Neuronal stem cell (in vitro differentiated cells): ENCODE measurements around the gene RAD51B.

Experiments
- DNase-seq: peaks from one replicate; pipeline ENCODE4 v3.0.0-alpha.2; 2013; ENCODE audit warnings: low spot score
- H2AFZ ChIP-seq: one replicate; pipeline ENCODE4 v1.6.1; 2013; ENCODE audit warnings: mild to moderate bottlenecking, low read length, inconsistent platforms
- H2AK5ac ChIP-seq: 2 replicates; pipeline ENCODE4 v1.6.1; 2013; ENCODE audit warnings: low read depth, mild to moderate bottlenecking, inconsistent platforms, low read length, moderate library complexity, mixed read lengths
- H2BK120ac ChIP-seq: 2 replicates; pipeline ENCODE4 v1.6.1; 2013; ENCODE audit warnings: low read depth, mild to moderate bottlenecking, inconsistent platforms, low read length, moderate library complexity, mixed read lengths
- H2BK12ac ChIP-seq: one replicate; pipeline ENCODE4 v1.6.1; 2013; ENCODE audit warnings: low read length, inconsistent platforms
- H2BK15ac ChIP-seq: 2 replicates; pipeline ENCODE4 v1.6.1; 2013; ENCODE audit warnings: mild to moderate bottlenecking, low read length, inconsistent platforms, mixed read lengths
- H2BK5ac ChIP-seq: one replicate; pipeline ENCODE4 v1.6.1; 2013; ENCODE audit warnings: inconsistent platforms, mild to moderate bottlenecking, low read length, moderate library complexity
- H3K14ac ChIP-seq: one replicate; pipeline ENCODE4 v1.6.1; 2013; ENCODE audit warnings: low read length, inconsistent platforms
- H3K18ac ChIP-seq: 2 replicates; pipeline ENCODE4 v1.6.1; 2013; ENCODE audit warnings: low read length, inconsistent platforms
- H3K23ac ChIP-seq: 2 replicates; pipeline ENCODE4 v1.6.1; 2013; ENCODE audit warnings: low read depth, mild to moderate bottlenecking, mixed read lengths, low read length, inconsistent platforms; ENCODE audit not compliant: poor library complexity
- H3K27ac ChIP-seq: replicated peaks from 3 replicates; pipeline ENCODE4 v1.5.1; 2013; ENCODE audit warnings: low read length, inconsistent platforms
- H3K27me3 ChIP-seq, 3 experiments: 2 replicates each; pipeline ENCODE4 v1.6.1; 2013; ENCODE audit warnings: low read length in 3 of 3, mild to moderate bottlenecking in 2 of 3, inconsistent platforms in 1 of 3, low read depth in 1 of 3, mixed read lengths in 1 of 3, moderate library complexity in 1 of 3; ENCODE audit not compliant: control insufficient read depth in 3 of 3, insufficient read depth in 3 of 3
- H3K36me3 ChIP-seq, 2 donors: replicated peaks in 1 of 2; 2 replicates each; pipeline ENCODE4 v1.6.1; 2013; ENCODE audit warnings: low read length in 2 of 2; ENCODE audit not compliant: control insufficient read depth in 2 of 2, insufficient read depth in 2 of 2
- H3K4ac ChIP-seq: 2 replicates; pipeline ENCODE4 v1.6.1; 2013; ENCODE audit warnings: inconsistent platforms, mild to moderate bottlenecking, low read length, moderate library complexity
- H3K4me1 ChIP-seq, 2 donors: 1 replicate in 1 of 2; 2 replicates in 1 of 2; pipeline ENCODE4 v1.6.1; 2013; ENCODE audit warnings: low read length in 2 of 2, low read depth in 1 of 2; ENCODE audit not compliant: control insufficient read depth in 2 of 2, insufficient read depth in 1 of 2
- H3K4me2 ChIP-seq: one replicate; pipeline ENCODE4 v1.6.1; 2013; ENCODE audit warnings: mild to moderate bottlenecking, low read length, inconsistent platforms; ENCODE audit not compliant: insufficient read depth, poor library complexity, severe bottlenecking
- H3K4me3 ChIP-seq, 2 donors: 2 replicates each; pipeline ENCODE4 v1.5.1; 2013; ENCODE audit warnings: low read length in 2 of 2, mild to moderate bottlenecking in 2 of 2, inconsistent platforms in 1 of 2, moderate library complexity in 1 of 2
- H3K79me1 ChIP-seq: one replicate; pipeline ENCODE4 v1.6.1; 2013; ENCODE audit warnings: low read depth, mild to moderate bottlenecking, inconsistent platforms, low read length, moderate library complexity
- H3K9ac ChIP-seq: one replicate; pipeline ENCODE4 v1.6.1; 2013; ENCODE audit warnings: mild to moderate bottlenecking, low read depth, low read length, inconsistent platforms; ENCODE audit not compliant: poor library complexity
- H3K9me3 ChIP-seq, 2 donors: replicated peaks in 1 of 2; 2 replicates each; pipeline versions ENCODE3 to v1.6.1; 2013; ENCODE audit warnings: low read length in 2 of 2, mild to moderate bottlenecking in 2 of 2, inconsistent platforms in 1 of 2, low read depth in 1 of 2, mixed read lengths in 1 of 2, moderate library complexity in 1 of 2; ENCODE audit not compliant: control insufficient read depth in 2 of 2, insufficient read depth in 1 of 2
- H4K8ac ChIP-seq: one replicate; pipeline ENCODE4 v1.6.1; 2013; ENCODE audit warnings: low read depth, mild to moderate bottlenecking, inconsistent platforms, low read length, moderate library complexity
- H4K91ac ChIP-seq: one replicate; pipeline ENCODE4 v1.6.1; 2013; ENCODE audit warnings: low read length, low read depth, mild to moderate bottlenecking, inconsistent platforms; ENCODE audit not compliant: poor library complexity
- WGBS, 2 donors: extraction: QIAGEN DNeasy Blood & Tissue Kit; methylation state at CpG; one replicate each; pipeline ENCODE4 v1.1.7; 2013; ENCODE audit warnings: missing lambda C conversion rate in 2 of 2, mixed read lengths in 1 of 2; ENCODE audit not compliant: insufficient read length in 2 of 2, insufficient replicate concordance in 1 of 2; ENCODE audit errors: extremely low coverage in 2 of 2; 5-methylcytosine and 5-hydroxymethylcytosine counted together

RAD51B gene

DNA sequence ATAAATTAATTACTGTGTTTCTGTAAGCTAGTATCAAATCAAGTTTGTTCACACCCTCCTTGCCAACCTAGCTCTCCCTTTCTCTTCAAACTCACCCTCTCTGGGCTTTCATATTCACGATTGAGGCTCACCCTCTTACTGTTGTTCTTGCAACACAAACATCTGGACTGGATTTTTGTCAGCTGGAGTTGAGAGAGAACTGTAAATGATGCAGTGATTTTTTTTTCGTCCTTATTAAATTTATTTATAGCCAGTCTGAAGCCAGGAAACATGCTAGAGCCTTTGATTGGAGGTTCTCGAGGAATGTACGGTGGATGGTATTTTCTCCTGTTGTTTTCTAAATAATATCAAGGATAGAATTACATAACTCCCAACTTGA lies 488.2 kb downstream of the RAD51B start:
- Histone ChIP-seq H2BK12ac (no peak overlapping the region), H3K27ac (no peak overlapping the region), H2BK5ac (no peak overlapping the region), H4K8ac (no peak overlapping the region), H3K79me1 (no peaks in the 10 kb centered on the region), H2AFZ (no peak overlapping the region), H3K4me2 (no peak overlapping the region), H3K4me1 (peaks cover 4% of the 10 kb centered on the region in 2 donors), H3K27me3 (peaks cover 0 to 5% (median 0%) of the 10 kb centered on the region in 3 experiments), H3K14ac (no peak overlapping the region), H3K36me3 (no peaks in the 10 kb centered on the region), H2AK5ac (no peak overlapping the region), H4K91ac (no peak overlapping the region), H3K4ac (no peak overlapping the region), H3K9me3 (no peaks in the 10 kb centered on the region), H3K4me3 (no peak overlapping the region), H2BK120ac (no peak overlapping the region), H2BK15ac (no peak overlapping the region), H3K18ac (no peak overlapping the region), H3K9ac (no peak overlapping the region), H3K23ac (no peak overlapping the region)
- WGBS, 2 donors: no CpG with 5 or more reads among the region's 4 CpGs
- DNase-seq: no peak

DNA sequence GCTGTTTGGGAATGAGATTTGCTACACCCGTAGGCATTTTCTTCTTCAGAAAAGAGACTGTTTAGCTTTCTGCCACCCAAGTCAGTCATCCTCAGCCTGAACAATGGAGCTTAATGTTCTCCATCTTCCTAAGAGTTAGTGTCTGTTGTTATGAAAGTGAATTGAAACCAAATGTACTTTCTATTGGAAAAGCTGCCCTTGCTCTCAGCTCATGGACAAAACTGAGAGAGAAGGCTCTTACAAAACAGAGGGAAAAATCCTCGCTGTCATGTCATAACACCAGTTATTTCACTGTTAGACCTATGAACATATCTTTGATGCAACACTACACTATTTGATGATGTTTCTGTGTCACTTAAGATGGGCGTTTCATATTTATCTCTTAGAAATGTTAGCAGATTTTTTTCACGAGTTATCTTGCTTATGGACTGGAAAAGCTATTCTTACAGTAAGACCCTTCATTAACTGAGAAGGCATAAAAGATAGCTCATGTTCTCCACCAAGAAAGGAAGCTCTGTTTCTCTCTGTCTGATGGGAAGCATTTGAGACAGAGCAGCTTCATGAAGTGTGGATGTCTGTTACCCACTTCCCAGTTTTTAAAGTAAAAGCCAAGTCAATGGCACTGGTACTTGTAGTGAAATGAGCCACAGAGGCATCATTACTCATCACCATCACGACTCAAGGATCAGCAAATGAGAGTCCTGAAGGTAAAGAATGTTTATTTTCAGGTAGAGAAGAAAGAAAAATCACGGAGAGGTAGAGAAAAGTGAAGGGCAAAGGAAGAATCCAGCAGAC lies 489.3 kb downstream of the RAD51B start:
- H3K18ac ChIP-seq: no peak overlapping the region
- no peak for DNase-seq
- H3K9me3 ChIP-seq: no peaks in the 10 kb centered on the region
- no peaks in the 10 kb centered on the region for H3K36me3 ChIP-seq
- no peak overlapping the region for H3K4me2 ChIP-seq
- H3K4me1 ChIP-seq: peaks cover 12 to 15% of the 10 kb centered on the region in 2 donors
- H3K27me3 ChIP-seq: peaks cover 0 to 11% (median 0%) of the 10 kb centered on the region in 3 experiments
- H2BK5ac ChIP-seq: no peak overlapping the region
- H2BK120ac ChIP-seq: no peak overlapping the region
- H3K14ac ChIP-seq: no peak overlapping the region
- H3K79me1 ChIP-seq: no peaks in the 10 kb centered on the region
- WGBS, 2 donors: no CpG with 5 or more reads among the region's 6 CpGs
- H2AFZ ChIP-seq: no peak overlapping the region
- H4K8ac ChIP-seq: no peak overlapping the region
- H4K91ac ChIP-seq: no peak overlapping the region
- H3K4ac ChIP-seq: no peak overlapping the region
- no peak overlapping the region for H2BK15ac ChIP-seq
- H2AK5ac ChIP-seq: no peak overlapping the region
- H3K9ac ChIP-seq: no peak overlapping the region
- H2BK12ac ChIP-seq: no peak overlapping the region
- H3K27ac ChIP-seq: no peak overlapping the region
- no peak overlapping the region for H3K23ac ChIP-seq
- no peak overlapping the region for H3K4me3 ChIP-seq

DNA sequence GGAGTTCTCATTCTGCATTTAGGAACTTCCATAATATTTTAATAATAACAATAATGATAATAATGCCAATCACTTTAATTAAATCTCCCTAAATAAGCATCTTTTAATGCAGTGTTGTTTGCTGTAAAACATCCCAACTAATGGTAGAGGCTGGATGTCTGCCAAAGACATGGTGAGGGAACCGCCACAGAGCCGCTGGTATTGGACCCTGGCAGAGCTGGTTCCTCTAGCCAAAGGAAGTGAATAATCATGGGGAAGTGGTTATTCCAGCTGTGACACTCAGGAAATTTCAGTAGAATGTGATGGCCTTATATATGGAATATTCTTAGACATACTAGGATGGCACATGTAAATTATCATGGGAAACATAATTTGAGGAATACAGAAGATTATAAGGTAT lies 490.0 kb downstream of the RAD51B start:
- H4K8ac ChIP-seq: no peak overlapping the region
- no peaks in the 10 kb centered on the region for H3K79me1 ChIP-seq
- H3K4me1 ChIP-seq: peaks cover 12 to 19% of the 10 kb centered on the region in 2 donors
- H3K23ac ChIP-seq: no peak overlapping the region
- peaks cover 0 to 12% (median 0%) of the 10 kb centered on the region in 3 experiments for H3K27me3 ChIP-seq
- no peak overlapping the region for H2AFZ ChIP-seq
- H2BK120ac ChIP-seq: no peak overlapping the region
- WGBS, 2 donors: no CpG with 5 or more reads among the region's 2 CpGs
- no peak overlapping the region for H3K4me2 ChIP-seq
- DNase-seq: no peak
- no peak overlapping the region for H2AK5ac ChIP-seq
- no peak overlapping the region for H3K9ac ChIP-seq
- no peak overlapping the region for H3K4me3 ChIP-seq
- no peak overlapping the region for H3K4ac ChIP-seq
- no peak overlapping the region for H2BK15ac ChIP-seq
- H3K9me3 ChIP-seq: peaks cover 0 to under 1% of the 10 kb centered on the region in 2 donors
- no peak overlapping the region for H2BK5ac ChIP-seq
- no peak overlapping the region for H3K18ac ChIP-seq
- no peak overlapping the region for H3K27ac ChIP-seq
- H4K91ac ChIP-seq: no peak overlapping the region
- H2BK12ac ChIP-seq: no peak overlapping the region
- no peaks in the 10 kb centered on the region for H3K36me3 ChIP-seq
- no peak overlapping the region for H3K14ac ChIP-seq

DNA sequence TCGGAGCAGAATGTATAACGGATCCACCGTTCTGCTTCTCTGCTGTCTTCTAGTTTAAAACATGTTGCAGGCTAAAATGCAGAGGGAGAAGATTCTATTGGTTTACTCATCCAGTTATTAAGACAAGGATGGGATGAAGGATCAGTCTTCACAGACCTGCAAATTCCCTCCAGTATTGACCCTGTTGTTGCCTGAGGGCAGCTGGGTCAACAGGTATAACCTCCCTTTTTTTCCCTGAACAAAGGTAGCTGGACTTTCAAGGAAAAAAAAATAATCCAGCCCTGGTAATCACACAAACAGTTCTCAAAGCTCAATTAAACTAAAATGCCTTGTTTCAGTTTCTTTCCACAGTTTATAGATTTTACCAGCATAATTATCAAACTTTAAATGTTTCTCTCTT lies 492.7 kb downstream of the RAD51B start:
- no peak overlapping the region for H2BK5ac ChIP-seq
- H4K8ac ChIP-seq: no peak overlapping the region
- peaks cover 12 to 24% of the 10 kb centered on the region in 2 donors for H3K4me1 ChIP-seq
- H3K23ac ChIP-seq: no peak overlapping the region
- H3K4me2 ChIP-seq: no peak overlapping the region
- no peak overlapping the region for H2AK5ac ChIP-seq
- no peak overlapping the region for H3K18ac ChIP-seq
- no peak overlapping the region for H2BK15ac ChIP-seq
- no peak overlapping the region for H2BK12ac ChIP-seq
- H3K14ac ChIP-seq: no peak overlapping the region
- no peak overlapping the region for H2AFZ ChIP-seq
- WGBS, 2 donors: no CpG with 5 or more reads among the region's 3 CpGs
- no peak overlapping the region for H3K9ac ChIP-seq
- H3K27ac ChIP-seq: no peak overlapping the region
- no peaks in the 10 kb centered on the region for H3K36me3 ChIP-seq
- H4K91ac ChIP-seq: no peak overlapping the region
- no peak overlapping the region for H3K4ac ChIP-seq
- H2BK120ac ChIP-seq: no peak overlapping the region
- H3K27me3 ChIP-seq: peaks cover 0 to 24% (median 0%) of the 10 kb centered on the region in 3 experiments
- DNase-seq: no peak
- H3K9me3 ChIP-seq: peaks cover 0 to 6% of the 10 kb centered on the region in 2 donors
- H3K79me1 ChIP-seq: no peaks in the 10 kb centered on the region
- H3K4me3 ChIP-seq: no peak overlapping the region
